Activated CD4-positive, alpha-beta T cell treated with anti-CD3 and anti-CD28 coated beads, Interleukin-2, amount 50 U/mL, for 48 hours (primary cell): ENCODE data around the gene INTS1.
"Not testable (repeated sequence)": the region's sequence is repeated elsewhere in the genome, so short reads cannot be mapped to it uniquely, and the experiment has no call there.

ENCODE experiments used
- DNase-seq, 2 experiments: peaks; one replicate each; pipeline ENCODE4 v3.0.0-alpha.2; 2020

The INTS1 gene

DNA sequence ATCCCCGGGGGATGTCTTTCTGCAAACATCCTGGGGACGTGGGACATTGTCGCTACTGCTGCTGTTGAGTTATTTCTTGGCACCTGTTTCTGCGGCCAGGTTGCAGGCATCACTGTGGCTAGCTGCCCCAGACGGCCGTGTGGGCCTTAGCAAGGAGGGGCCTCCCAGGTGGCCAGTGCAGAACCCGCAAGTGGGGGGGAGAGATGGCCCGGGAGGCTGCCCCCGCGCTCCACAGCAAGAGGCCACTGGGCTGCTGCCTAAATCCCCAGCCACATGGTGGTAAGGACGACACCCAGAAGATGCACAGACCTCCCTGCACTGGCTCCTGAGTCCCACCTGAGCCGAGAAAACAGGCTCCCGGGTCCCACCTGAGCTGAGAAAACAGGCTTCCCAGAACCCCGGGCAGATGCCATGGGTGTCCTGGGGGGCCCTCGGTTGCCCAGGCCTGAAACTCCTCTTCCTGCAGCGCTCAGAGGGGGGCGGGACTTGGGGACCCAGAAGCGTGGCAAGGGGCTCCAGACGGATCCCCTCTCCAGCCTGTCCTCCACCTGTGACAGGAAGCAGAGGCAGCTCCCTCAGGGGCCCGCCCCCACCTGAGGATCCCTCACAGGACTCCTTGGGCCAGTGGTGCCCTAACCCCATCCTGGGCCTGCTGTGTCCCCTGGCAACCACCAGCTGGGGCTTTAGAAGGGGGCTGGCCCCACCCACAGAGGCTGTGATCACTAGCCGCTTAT lies 25.4 kb upstream of the INTS1 start:
- no peak for DNase-seq

DNA sequence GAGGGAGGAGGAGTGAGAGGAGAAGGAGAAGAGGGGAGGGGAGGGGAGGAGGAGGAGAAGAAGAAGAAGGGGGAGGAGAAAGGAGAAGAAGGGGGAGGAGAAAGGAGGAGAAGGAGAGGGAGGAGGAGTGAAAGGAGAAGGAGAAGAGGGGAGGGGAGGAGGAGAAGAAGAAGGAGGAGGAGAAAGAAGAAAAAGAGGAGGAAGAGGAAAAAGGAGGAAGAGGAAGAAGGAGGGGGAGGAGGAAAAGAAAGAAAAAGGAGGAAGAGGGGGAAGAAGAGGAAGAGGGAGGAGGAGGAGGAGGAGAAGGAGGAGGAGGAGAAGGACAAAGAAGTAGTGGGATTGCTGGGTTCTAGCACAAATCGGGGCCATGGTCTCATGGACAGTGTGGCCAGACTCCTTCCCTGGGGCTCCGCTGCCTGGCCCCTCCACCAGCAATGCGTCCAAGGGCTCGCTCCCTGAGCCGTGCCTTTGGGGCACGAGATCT lies 22.1 kb upstream of the INTS1 start:
- no peak for DNase-seq

DNA sequence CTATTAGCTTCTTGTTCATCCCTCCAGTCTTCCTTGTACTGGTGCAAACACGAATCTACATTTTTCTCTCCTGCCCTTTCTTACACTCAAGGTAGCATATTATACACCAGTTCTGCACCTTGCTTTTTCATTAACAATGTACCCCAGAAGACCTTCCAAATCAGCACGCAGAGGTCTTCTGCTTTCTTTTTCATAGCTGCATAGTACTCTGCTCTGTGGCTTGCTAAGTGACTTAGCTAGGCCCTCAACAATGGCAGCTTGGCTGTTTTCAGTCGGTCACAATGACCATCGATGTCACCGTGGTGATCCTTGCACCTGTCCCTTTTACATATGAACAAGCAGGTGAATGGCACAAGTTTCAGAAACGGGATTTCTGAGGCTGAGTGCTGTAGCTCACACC lies 21.2 kb upstream of the INTS1 start:
- no peak for DNase-seq

DNA sequence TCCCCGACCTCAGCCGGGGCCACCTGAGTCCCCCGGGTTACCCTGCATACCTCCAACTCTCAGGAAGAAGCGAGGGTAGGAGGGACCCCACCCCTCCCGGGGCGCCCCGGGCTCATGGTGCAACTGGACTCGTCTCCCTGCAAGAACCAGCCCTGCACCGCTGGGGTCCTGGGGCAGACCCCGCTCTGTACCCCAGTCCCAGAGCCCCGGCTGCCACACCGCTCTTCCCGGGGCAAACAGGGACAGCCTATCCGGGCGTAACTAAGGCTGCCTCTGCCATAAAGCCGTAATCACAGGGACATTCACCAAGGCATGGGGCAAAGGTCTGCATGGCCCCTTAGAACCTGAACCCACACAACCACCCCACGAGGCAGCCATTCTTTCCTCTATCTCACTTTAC lies 19.7 kb upstream of the INTS1 start:
- DNase-seq, result no peak

DNA sequence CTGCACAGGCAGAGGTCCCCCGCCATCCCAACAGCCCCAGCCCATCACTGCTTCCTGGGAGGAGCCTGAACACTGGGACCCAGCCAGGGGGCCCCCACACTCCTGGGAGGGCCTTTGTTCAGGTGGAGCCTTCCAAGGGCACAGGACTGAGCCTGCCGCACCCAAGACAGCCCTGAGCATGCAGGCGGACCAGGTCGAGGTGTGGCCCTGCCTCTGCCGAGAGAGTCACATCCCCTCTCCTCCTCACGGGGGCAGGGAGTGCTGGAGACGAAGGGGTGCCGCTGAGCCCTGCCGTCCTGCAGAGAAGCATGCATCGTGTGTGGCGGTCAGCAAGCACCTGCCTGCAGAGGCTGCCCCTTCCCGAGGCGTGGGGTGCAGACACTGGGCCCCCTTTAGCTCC lies 19.0 kb upstream of the INTS1 start:
- DNase-seq, result no peak

DNA sequence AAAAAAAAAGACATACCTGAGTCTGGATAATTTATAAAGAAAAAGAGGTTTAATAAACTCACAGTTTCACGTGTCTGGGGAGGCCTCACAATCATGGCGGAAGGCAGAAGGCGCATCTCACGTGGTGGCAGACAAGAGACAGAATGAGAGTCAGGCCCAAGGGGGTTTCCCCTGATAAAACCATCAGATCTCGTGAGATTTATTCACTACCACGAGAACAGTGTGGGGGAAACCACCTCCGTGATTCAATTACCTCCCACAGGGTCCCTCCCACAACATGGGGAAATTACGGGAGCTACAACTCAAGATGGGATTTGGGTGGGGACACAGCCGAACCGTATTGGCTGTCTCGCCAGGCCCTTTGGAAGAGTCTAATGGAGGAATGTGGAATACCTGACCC lies 17.3 kb upstream of the INTS1 start:
- DNase-seq, result peak in 1 of 2 experiments; percentile 15

DNA sequence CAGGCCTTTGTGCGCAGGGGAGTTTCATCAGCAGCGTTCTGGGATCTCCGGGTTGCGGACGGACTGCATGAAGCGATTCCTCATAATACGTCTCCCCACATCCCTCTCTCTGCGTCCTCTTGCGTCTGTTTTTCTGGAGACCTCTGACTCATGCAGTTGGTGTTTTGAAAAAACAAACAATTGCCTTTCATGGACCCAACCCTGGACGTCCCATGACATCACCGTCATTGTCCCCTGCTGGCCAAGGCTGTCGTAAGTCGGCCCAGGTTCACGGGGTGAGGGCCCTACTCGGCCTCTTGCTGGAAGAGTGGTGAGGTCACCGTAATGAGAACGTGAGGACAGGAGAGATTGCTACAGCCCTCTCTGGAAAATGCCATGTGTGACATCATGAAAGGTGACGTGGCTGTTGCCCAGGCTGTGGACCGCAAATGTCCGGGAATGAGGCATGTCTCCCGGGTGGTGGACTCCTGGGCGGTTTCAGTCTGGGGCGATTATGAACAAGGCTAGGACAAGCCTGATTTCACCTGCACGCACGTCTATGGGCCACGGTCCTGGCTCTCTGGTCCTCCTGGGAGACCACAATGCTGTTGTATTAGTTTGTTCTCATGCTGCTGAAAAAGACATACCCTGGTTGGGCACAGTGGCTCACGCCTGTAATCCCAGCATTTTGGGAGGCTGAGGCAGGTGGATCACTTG lies 16.5 kb upstream of the INTS1 start:
- no peak for DNase-seq

DNA sequence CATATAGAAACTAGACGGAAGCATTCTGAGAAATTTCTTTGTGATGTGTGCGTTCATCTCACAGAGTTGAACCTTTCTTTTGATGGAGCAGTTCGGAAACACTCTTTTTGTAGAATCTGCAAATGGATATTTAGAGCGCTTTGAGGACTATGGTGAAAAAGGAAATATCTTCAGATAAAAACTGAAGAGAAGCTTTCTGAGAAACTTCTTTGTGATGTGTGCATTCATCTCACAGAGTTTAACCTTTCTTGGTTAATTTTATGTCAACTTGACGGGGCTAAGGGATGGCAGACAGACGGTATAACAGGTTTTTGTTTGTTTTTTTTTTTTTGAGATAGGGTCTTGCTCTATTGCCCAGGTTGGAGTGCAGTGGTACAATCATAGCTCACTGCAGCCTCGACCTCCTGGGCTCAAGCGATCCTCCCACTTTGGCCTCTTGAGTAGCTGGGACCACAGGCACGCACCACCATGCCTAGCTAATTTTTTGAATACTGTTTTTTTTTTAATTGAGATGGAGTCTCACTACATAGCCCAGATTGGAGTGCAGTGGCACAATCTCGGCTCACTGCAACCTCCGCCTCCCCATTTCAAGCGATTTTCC lies 15.2 kb upstream of the INTS1 start:
- not testable (repeated sequence) for DNase-seq

DNA sequence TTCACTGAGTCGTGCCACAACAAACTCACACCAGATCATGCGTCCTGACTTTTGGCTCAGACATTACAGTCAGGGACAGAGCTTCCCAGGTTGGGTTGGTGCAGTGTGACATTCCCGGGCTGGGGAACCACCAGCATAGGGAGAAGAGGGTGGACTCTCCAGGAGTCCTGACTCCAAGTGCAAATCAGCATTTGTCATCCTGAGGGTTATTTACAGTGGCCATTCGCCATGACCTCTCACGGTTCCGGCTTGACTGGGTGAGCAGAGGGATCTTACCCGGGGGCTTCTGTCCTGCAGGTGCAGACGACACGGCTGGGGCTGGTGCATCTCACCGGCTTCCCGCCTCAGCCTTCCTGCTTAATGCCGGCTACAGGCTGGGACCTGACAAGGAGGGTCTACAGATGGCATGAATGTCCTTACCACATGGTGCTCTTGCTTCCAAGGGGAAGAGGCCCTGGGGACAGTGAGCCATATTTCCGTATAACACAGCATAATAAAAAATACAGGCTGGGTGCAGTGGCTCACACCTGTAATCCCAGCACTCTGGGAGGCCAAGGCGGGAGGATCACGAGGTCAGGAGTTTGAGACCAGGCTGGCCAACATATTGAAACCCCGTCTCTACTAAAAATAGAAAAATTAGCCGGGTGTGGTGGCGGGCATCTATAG lies 12.5 kb upstream of the INTS1 start:
- DNase-seq, result no peak

DNA sequence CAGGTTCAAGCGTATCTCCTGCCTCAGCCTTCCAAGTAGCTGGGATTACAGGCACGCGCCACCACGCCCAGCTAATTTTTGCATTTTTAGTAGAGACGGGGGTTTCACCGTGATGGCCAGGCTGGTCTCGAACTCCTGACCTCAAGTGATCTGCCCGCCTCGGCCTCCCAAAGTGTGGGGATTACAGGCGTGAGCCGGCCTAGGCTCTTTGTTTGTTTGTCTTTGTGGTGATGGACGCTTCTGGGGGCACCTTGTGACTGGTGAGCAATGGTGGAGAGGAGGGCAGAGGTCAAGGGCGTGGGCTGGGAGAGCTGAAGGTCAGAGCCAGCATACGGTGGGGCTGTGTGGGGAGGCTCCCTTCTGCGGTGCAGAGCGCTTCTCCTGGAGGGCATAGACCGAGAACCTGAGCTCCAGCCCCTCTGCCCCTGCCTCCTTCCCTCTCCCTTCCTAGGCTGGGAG lies 11.3 kb upstream of the INTS1 start:
- not testable (repeated sequence) for DNase-seq

DNA sequence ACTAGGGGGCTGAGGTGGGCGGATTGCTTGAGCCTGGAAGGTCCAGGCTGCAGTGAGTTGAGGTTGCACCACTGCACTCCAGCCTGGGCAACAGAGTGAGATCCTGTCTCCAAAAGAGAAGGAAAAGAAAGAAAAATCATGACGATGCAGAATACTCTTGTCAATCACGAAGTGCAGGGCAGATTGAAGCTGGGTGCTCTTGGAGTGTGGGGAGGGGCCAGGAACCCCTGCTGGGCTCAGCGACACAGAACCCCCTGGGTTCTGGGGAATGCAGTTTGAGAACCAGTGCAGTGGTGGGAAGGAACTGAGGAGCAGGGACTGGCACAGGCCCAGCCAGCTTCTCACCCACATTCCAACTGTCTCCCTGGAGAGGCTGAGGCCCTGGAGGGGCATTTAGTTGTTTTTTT lies 10.8 kb upstream of the INTS1 start:
- DNase-seq, result no peak

DNA sequence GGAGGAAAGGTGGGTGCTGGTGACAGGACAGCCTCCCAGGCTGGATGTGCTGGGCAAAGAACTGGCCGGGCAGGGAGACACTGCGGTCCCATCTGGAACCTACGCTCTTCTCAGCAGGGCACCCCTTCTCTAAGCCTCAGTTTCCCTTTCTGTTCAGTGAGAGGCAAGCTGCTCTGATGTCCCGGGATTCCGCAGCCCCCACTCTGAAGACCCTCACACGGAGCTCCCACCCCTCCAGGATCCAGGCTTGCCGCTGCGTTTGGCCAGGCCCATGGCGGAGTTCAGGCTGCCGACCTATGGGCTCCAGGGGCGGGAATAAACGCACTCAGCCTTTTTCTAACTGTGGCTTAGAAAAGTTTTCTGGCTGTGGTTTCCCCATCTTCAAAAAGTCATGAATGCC lies 10.2 kb upstream of the INTS1 start:
- no peak for DNase-seq

DNA sequence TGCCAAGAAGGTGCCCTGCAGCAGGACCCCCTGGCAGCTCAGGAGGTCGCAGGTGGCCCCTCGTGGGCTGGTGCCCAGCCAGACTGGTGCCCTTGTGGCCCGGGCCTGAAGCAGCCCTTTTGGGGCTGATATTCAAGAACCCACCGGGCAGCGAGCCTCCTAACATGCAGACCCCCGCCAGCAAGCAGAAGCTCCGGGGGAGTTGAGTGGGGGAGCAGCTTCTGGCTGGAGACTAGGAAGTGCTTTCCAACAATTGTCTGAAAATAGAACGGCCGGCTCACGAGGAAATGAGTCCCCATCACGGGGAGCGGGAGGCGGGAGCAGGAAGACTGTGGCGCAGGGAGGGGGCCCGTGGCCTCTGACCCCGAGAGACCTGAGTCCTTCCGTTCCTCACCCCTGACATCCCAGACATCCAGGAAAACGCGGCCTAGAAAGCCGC lies 9.5 kb upstream of the INTS1 start:
- no peak for DNase-seq

DNA sequence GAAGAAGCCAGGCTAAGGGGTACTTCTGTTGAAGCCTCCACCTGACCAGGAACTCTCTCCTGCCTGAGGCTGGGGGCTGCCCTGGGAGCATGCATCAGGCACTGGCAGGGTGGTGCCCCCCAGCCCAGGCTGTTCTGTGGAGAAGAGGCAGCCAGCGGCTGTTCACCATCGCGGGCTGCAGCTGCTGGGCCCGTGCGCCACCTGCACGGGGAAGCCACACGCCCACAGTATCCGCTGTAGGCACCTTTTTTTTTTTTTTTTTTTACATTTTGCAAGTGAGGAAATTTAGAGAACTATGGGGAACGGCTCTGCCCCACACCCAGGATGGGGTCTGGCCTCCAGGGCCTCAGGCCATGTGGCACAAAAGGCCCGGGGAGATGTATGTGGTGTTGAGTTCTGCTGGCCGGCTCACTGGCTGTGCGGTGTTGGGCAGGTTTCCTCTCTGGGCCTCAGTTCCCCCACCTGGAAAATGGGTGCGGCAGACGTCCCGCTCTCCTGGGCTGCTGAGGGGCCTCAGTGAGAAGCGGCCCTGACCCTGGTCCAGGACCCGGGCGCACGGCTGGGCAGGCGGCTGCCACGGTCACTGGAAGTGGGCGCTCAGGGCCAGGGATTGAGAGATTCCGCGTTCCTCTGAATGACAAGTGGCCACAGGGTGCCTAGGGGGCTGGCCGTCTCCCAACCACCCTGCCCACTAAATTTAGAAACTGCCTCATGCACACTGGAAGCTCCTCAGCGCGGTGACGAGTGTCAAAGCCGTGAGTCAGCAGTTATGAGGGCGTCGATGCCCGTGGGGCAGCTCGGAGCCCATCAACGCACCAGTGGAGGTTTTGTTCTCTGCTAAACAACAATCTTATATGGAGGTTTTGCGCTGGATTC lies 8.8 kb upstream of the INTS1 start:
- peak; percentile 35 to 44 for DNase-seq

DNA sequence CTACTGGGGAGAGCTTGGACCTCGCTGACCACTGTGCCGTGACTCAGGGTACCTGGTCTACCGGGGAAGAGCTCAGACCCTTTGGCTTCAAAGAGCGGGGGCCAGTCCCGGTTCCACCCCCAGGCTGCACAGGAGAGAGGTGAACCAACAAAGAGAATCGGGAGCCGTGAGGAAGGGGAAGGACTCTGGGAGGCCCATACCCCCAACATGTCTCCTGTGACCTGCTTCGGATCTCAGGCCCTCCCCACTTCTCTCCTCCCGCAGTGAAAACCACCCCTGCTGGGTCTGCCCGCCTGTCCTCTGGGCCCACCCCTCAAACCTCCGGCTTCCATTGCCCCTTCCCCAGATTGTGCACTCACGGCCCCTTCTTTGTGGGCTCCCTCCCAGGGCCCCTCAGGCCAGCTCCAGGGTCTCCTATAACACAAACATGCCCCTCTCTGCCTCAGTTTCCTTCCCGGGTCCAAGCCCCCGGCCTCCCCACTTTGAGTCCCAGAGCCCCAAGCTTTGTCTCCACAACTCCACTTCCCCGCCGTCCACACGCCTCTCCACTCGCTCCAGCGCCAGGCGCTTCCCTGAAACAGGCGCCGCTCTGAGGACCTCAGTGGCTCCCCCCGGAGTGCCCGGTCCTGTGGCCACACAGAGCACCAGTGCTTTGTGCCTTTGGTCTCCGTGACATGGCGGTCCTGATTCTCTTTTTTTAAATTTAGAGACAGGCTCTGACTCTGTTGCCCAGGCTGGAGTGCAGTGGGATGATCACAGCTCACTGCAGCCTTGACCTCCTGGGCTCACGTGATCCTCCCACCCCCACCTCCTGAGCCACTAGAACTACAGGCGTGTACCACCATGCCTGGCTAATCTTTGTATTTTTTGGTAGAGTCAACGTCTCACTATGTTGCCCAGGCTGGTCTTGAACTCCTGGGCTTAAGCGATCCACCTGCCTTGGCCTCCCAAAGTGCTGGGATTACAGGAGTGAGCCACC lies 7.5 kb upstream of the INTS1 start:
- no peak for DNase-seq

DNA sequence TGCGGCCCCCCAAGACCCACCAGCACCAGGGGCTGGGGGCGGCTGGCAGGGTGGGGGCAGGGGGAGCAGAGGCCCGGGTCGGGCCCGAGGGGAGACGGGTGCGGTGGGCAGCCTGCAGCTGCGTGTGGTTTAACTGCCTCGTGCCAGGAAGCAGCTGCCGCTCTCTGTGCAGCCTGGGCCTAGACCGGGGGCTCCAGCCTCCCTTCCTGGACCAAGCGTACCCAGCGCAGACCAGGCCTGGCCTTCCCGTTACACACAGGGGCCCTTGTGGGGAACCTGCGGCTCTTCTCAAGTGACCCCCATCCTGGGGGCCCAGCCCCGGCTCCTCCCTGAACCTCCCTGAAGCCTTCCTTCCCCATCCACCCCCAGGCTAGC lies 6.6 kb upstream of the INTS1 start:
- DNase-seq, result no peak

DNA sequence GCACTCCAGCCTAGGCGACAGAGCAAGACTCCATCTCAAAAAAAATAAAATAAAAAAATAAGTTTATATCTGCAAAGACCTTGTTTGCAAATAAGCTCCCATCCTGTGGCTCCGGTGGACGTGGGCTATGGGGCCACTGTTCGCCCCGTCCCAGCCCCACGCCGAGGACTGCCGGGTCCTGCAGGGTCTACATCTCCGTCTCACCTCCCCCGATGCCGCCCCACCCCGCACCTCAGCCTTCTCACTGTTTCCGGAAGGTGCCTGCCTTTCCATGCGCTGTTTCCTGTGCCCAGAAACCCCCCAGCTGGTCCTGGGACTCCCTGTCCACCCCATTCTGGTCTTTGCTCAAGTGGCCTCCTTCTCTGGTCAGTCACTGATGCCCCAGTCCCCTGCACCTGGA lies 5.0 kb upstream of the INTS1 start:
- DNase-seq, result no peak

DNA sequence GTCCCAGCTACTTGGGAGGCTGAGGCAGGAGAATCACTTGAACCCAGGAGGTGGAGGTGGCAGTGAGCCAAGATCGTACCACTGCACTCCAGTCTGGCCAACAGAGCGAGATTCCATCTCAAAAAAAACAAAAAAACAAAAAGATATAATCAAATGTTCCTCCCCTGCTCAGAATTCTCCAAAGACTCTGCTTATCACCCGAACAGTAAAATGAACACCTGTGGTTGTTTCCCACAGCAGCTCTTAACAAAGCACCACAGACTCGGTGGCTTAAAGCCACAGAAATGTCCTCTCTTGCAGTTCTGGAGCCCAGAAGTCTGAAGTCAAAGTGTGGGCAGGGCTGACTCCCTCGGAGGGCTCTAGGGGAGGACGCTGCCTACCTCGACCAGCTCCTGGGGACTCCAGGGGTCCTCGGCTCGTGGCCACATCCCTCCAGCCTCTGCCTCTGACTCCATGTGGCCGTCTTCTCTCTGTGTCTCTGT lies 4.1 kb upstream of the INTS1 start:
- DNase-seq, result no peak

DNA sequence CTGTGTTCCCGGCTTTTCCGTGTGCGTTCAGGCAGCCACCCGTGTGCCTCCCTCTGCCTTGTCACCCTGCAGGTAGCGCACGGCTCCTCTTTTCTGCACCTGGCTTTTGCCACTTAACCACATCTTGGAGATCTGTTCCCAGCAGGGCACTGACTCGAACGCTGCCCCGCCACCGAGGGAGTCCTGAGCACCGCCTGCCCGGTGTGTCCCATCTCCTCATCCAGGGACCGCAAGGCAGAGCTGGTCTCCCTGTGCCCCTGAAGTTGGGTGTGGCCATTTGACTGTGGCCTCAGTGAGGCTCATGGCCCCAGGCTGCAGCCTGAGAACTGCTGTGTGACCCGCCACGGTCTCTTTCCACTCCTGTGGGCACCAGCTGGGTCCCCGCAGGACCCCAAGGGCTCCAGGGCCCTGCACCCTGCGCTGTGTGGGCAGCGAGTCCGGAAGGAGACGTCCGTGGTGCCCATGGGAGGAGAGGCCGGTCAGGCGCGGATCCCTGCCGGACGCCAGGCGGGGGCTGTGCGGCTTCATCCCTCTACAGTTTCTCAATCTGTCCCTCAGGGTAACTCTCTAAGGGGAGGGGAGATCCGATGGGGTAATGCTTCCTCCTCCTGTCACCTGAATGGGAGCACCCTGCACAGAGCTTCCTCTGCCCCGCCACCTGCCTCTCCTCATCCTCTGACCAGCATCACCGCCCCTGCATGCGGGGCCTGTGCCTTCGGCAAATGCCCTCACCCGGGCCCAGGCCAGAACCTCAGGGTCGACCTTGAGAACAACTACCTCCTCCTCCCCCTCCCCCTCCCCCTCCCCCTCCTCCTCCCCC lies 1.8 kb upstream of the INTS1 start:
- DNase-seq, result peak in 1 of 2 experiments; percentile 21

DNA sequence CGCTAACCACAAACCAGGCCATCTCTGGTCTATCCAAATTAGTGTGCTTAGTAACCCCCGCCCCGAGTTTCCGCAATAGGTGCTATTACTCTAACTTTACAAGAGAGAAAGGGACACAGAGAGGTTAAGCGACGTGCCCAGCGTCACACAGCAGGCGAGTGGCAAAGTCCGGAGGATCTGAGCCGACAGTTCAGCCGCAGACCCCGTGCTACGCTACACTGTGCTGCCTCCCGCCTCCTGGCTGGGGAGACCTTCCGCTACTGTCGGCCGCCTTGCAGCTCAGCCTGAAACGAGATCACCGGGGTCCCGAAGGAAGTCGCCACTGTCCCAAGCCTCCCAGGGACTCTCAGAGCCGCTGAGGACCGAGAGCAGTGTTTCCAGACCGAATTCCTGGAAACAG lies 799 bp downstream of the INTS1 start:
- DNase-seq, result no peak
